Uterus (tissue), 4 donors: ENCODE data around the gene ENPP3. TPM values are rescaled to one million over a fixed set of nuclear protein-coding genes. Genes with fewer than 3 reads are reported as not detected.
A peak's percentile ranks its signal among the peaks of the same experiment; 100 is the strongest.

Experiments
- DNase-seq, 2 donors: peaks; one replicate each; pipeline ENCODE4 v3.0.0-alpha.2; 2019 to 2020
- H3K27ac ChIP-seq, 2 donors: fragments of 200-600 bp; sonication (generic); 1 replicate in 1 of 2; 2 replicates in 1 of 2; pipeline ENCODE4 v1.5.1; 2016 to 2018
- H3K27me3 ChIP-seq, 2 donors: fragments of 200-600 bp; sonication (generic); one replicate each; pipeline ENCODE4 v1.5.1; 2018 to 2019; ENCODE audit warnings: control low read depth in 1 of 2
- H3K36me3 ChIP-seq, 2 donors: fragments of 200-600 bp; sonication (generic); one replicate each; pipeline ENCODE4 v1.5.1; 2019; ENCODE audit warnings: control low read depth in 1 of 2
- H3K4me1 ChIP-seq, 2 donors: fragments of 200-600 bp; sonication (generic); one replicate each; pipeline ENCODE4 v1.5.1; 2018 to 2019; ENCODE audit warnings: control low read depth in 1 of 2
- H3K4me3 ChIP-seq, 2 donors: fragments of 200-600 bp; sonication (generic); 1 replicate in 1 of 2; 2 replicates in 1 of 2; pipeline ENCODE4 v1.5.1; 2018 to 2019; ENCODE audit warnings: mild to moderate bottlenecking in 1 of 2
- H3K9me3 ChIP-seq, 2 donors: fragments of 200-600 bp; sonication (generic); one replicate each; pipeline ENCODE4 v1.5.1; 2019; ENCODE audit warnings: control low read depth in 1 of 2
- CTCF ChIP-seq, 4 experiments: fragments of 200-600 bp in 2 of 4; fragments of 450-650 bp in 2 of 4; sonication (generic) in 2 of 4; IDR thresholded peaks; one replicate each; pipeline ENCODE4 v1.5.1; 2016 to 2019; ENCODE audit warnings: antibody characterized with exemption in 4 of 4, mild to moderate bottlenecking in 2 of 4, moderate library complexity in 1 of 4
- POLR2A ChIP-seq, 2 donors: fragments of 450-650 bp; IDR thresholded peaks; one replicate each; pipeline ENCODE4 v1.6.1; 2016; ENCODE audit warnings: antibody characterized with exemption in 2 of 2, mild to moderate bottlenecking in 1 of 2, moderate library complexity in 1 of 2
- intact Hi-C: fragments of 100-400 bp; cut with DNase I; formaldehyde crosslinking; loops from one replicate; pipeline ENCODE4 v1.15.1; 2023; ENCODE audit warnings: low total_unique reads
- total RNA-seq, 4 donors: library from RNA; depleted of rRNA in 3 of 4; stranded (reverse); fragments of >200 nt in 3 of 4; gene quantifications; one replicate each; pipeline versions ENCODE4 v1.1.0 to v1.2.4, GENCODE V29; 2014 to 2023
- donor health status: DM: yes; HTN: yes; CAD: no.

ENPP3 gene
- total RNA-seq, 4 donors from 2014 or later, result 0.40 to 7.2 (median 4.2) TPM

GRCh38 chr6:131729550-131729949 lies 92.4 kb downstream of the ENPP3 start:
- no peak for DNase-seq
- Histone ChIP-seq H3K27me3 (no peaks in the 10 kb centered on the region), H3K4me3 (no peak overlapping the region), H3K4me1 (no peaks in the 10 kb centered on the region), H3K36me3 (no peaks in the 10 kb centered on the region), H3K27ac (no peak overlapping the region), H3K9me3 (no peaks in the 10 kb centered on the region)
- intact Hi-C loops, result no loop called here
- TF ChIP-seq CTCF (IDR thresholded peaks at IDR 0.05) (no peak), POLR2A (IDR thresholded peaks at IDR 0.05) (no peak)

- no peak for DNase-seq
- no peaks in the 10 kb centered on the region for H3K4me1 ChIP-seq
- TF ChIP-seq CTCF (IDR thresholded peaks at IDR 0.05), result no peak
- no peak for TF ChIP-seq POLR2A (IDR thresholded peaks at IDR 0.05)
- no peak overlapping the region for H3K4me3 ChIP-seq
- no peaks in the 10 kb centered on the region for H3K36me3 ChIP-seq
- intact Hi-C loops, result no loop called here
- H3K27ac ChIP-seq, result no peak overlapping the region
- H3K27me3 ChIP-seq, result no peaks in the 10 kb centered on the region
- no peaks in the 10 kb centered on the region for H3K9me3 ChIP-seq
These were observed 93.2 kb downstream of the ENPP3 start for GRCh38 chr6:131730264-131730663.

- no peak for DNase-seq
- TF ChIP-seq POLR2A (IDR thresholded peaks at IDR 0.05) (no peak), CTCF (IDR thresholded peaks at IDR 0.05) (no peak)
- Histone ChIP-seq H3K27me3 (no peaks in the 10 kb centered on the region), H3K9me3 (no peaks in the 10 kb centered on the region), H3K4me3 (no peak overlapping the region), H3K4me1 (no peaks in the 10 kb centered on the region), H3K36me3 (no peaks in the 10 kb centered on the region), H3K27ac (no peak overlapping the region)
- intact Hi-C loops, result no loop called here
These were observed 94.1 kb downstream of the ENPP3 start for GRCh38 chr6:131731224-131731623.

DNA sequence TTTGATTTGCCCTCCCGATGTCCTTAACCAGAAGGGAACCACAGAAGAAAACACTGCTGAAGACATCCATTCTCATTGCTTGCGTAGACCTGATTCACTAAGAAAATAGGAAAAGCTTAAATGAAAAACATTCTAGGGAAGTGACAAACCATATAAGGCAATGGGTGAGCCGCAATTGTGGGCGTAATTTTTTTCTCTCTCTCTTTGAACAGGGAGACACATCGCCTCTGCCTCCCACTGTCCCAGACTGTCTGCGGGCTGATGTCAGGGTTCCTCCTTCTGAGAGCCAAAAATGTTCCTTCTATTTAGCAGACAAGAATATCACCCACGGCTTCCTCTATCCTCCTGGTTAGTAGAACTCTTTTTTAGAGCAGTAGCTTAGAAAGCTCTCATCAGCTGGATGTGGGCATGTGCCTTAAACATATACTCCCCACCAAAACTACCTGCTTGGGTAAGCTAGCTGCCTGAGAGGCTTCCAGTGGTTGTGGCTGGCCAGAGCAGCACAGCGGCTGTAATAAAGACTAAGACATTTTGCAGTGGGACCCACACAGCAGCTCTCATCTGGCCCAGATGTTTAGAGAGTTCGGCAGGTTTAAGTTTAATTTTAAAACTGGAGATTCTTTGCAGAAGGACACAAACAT lies 96.4 kb downstream of the ENPP3 start:
- TF ChIP-seq POLR2A (IDR thresholded peaks at IDR 0.05) (no peak), CTCF (IDR thresholded peaks at IDR 0.05) (no peak)
- Histone ChIP-seq H3K4me1 (no peaks in the 10 kb centered on the region), H3K27ac (peak overlapping the region; percentile 7 to 46), H3K36me3 (no peaks in the 10 kb centered on the region), H3K9me3 (no peaks in the 10 kb centered on the region), H3K4me3 (no peak overlapping the region), H3K27me3 (no peaks in the 10 kb centered on the region)
- intact Hi-C loops, result no loop called here
- peak; percentile 21 to 41 for DNase-seq

DNA sequence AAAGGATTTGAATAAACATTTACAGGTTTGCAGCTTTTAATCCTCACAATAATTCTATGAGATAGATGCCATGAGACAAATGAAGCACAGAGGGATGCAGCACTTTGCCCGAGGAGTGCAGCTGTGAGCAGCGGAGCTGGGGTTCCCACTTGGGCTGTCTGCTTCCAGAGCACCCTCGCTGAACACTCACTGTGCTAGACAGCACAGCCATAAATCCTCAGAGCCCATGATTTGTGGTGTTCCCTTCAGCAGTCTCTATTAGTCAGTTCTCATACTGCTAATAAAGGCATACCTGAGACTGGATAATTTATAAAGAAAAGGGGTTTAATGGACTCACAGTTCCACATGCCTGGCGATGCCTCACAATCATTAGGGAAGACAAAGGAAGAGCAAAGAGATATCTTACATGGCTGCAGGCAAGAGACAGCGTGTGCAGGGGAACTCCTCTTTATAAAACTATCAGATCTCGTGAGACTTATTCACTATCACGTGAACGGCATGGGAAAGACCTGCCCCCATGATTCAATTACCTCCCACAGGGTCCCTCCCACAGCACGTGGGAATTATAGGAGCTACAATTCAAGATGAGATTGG lies 99.0 kb downstream of the ENPP3 start:
- H3K4me1 ChIP-seq, result no peaks in the 10 kb centered on the region
- peak overlapping the region in 1 of 2 donors; percentile 1 for H3K27ac ChIP-seq
- no peaks in the 10 kb centered on the region for H3K36me3 ChIP-seq
- TF ChIP-seq CTCF (IDR thresholded peaks at IDR 0.05), result no peak
- no peak for TF ChIP-seq POLR2A (IDR thresholded peaks at IDR 0.05)
- DNase-seq, result peak in 1 of 2 donors; percentile 26
- H3K4me3 ChIP-seq, result no peak overlapping the region
- no peaks in the 10 kb centered on the region for H3K27me3 ChIP-seq
- intact Hi-C loops, result no loop called here
- no peaks in the 10 kb centered on the region for H3K9me3 ChIP-seq
